Heart left ventricle (tissue), 16 donors: ENCODE measurements around the gene SORCS2. TPM values are rescaled to one million over a fixed set of nuclear protein-coding genes. Genes with fewer than 3 reads are reported as not detected.

ENCODE experiments used
- ATAC-seq, 4 donors: fragments of 200-7000 bp; cut with Tn5 transposase; one replicate each; pipeline ENCODE4 v1.9.1; 2020 to 2022; ENCODE audit warnings: moderate library complexity in 4 of 4, mild to moderate bottlenecking in 3 of 4, moderate number of reproducible peaks in 1 of 4
- DNase-seq, 5 donors: peaks; one replicate each; pipeline ENCODE4 v3.0.0-alpha.2; 2020
- H3K27ac ChIP-seq, 12 donors: fragments of 200-600 bp; sonication (generic) in 4 of 12; one replicate each; pipeline versions ENCODE4 v1.5.0 to v1.8.0; 2016 to 2022; ENCODE audit warnings: mild to moderate bottlenecking in 2 of 12
- H3K27me3 ChIP-seq, 9 donors: fragments of 200-600 bp; sonication (generic) in 2 of 9; one replicate each; pipeline versions ENCODE4 v1.5.1 to v1.8.0; 2016 to 2022; ENCODE audit warnings: mild to moderate bottlenecking in 3 of 9
- H3K36me3 ChIP-seq, 9 donors: fragments of 200-600 bp; sonication (generic) in 2 of 9; one replicate each; pipeline versions ENCODE4 v1.5.0 to v1.8.0; 2018 to 2022; ENCODE audit warnings: mild to moderate bottlenecking in 2 of 9
- H3K4me1 ChIP-seq, 12 donors: fragments of 200-600 bp; sonication (generic) in 4 of 12; one replicate each; pipeline versions ENCODE4 v1.5.0 to v1.8.0; 2016 to 2022; ENCODE audit warnings: mild to moderate bottlenecking in 3 of 12
- H3K4me3 ChIP-seq, 12 donors: fragments of 200-600 bp; sonication (generic) in 4 of 12; one replicate each; pipeline versions ENCODE4 v1.5.0 to v1.8.0; 2017 to 2022; ENCODE audit warnings: mild to moderate bottlenecking in 9 of 12, moderate library complexity in 4 of 12
- H3K9me3 ChIP-seq, 12 donors: fragments of 200-600 bp; sonication (generic) in 4 of 12; one replicate each; pipeline versions ENCODE4 v1.5.0 to v1.8.0; 2016 to 2022; ENCODE audit warnings: mild to moderate bottlenecking in 1 of 12
- POLR2A ChIP-seq, 2 donors: fragments of 450-650 bp; IDR thresholded peaks; one replicate each; pipeline ENCODE4 v1.6.1; 2017; ENCODE audit warnings: antibody characterized with exemption in 2 of 2, mild to moderate bottlenecking in 2 of 2, moderate library complexity in 2 of 2
- WGBS, 4 donors: extraction: QIAGEN DNeasy Blood & Tissue Kit in 2 of 4; methylation state at CpG; one replicate each; pipeline versions ENCODE4 v1.1.5 to v1.1.7; 2013 to 2018; 5-methylcytosine and 5-hydroxymethylcytosine counted together
- intact Hi-C, 10 donors: fragments of 100-400 bp; cut with DNase I; formaldehyde crosslinking; loops; one replicate each; pipeline versions ENCODE4 v1.11.1 to v1.14.2; 2022
- polyA plus RNA-seq, 2 donors: library from polyadenylated mRNA; stranded (reverse); fragments of 200-250 nt; gene quantifications; one replicate each; pipeline ENCODE4 v1.2.3, GENCODE V29; 2013
- total RNA-seq, 9 donors: library from RNA; depleted of rRNA in 2 of 9; stranded (reverse); fragments of >200 nt in 2 of 9; fragmentation: NEBNext Ultra II Directional in 3 of 9; extraction: Animal tissue kit (Norgen Biotek cat#: 25700) in 3 of 9; gene quantifications; one replicate each; pipeline versions ENCODE4 v1.1.0 to v1.2.4, GENCODE V29; 2016 to 2023
- TF ChIP-seq, protein P1 (sequence below), 12 donors: fragments of 200-600 bp; sonication (generic) in 4 of 12; IDR thresholded peaks; one replicate each; pipeline versions ENCODE4 v1.5.0 to v1.8.0; 2018 to 2022; ENCODE audit warnings: antibody characterized with exemption in 12 of 12, mild to moderate bottlenecking in 5 of 12
- donor health status: ischemic (EF 13 %, LVEDD 7.1; RV severe dilation, severe dysfunction).
- donor health status: healthy with polysubstance abuse.
- donor health status: DM: no; HTN: yes; CAD: no.
- donor health status: DM: no; HTN: no; CAD: no.
- donor health status: ischemic (EF 25% LVEDD 6.9; RV normal size, moderate dysfunction).
- donor health status: ischemic (EF 25% LVEDD 5.7; RV mildly dilated, moderate dysfunction).
- donor health status: healthy.
- donor health status: DM: yes; HTN: yes; CAD: no.
- donor health status: ischemic (EF 35%, LVEDD 5.7; RV mildly dilated, moderate dysfunction).
- donor health status: nonischemic (EF 11% LVEDD 7.7; RV severe dilation, severe dysfunction).
- donor health status: DM: yes; HTN: yes; CAD: no.
- donor health status: PGD.
- donor health status: ischemic (EF 29% LVEDD 5.4; RV normal size, mild dysfunction).
- donor health status: nonischemic (EF 23%, LVEDD 6.1; RV moderate dilation, normal function).

The SORCS2 gene
- total and polyA plus RNA-seq, 11 donors, result 0.28 to 5.5 (median 2.4) TPM

DNA sequence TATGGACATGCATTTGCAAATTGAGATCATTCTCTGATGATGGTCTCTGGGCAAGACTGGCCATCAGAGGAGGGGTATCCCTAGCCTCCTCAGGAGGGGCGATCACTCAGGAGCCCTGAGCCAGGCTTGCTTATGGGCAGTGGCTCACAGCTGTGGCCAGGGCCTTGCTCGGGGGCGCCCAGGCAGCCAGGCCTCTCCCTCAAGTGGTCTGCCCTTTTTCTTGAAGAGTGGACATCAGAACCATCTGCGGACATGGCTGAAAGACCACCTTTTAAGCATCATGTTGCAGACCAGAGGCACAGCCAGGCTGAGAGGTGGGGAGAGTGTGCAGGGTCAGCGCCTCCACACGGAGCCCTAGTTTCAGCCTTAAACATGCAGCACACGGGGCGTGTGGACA lies 349.1 kb downstream of the SORCS2 start:
- DNase-seq, result peak in 1 of 5 donors; percentile 17
- no peaks in the 10 kb centered on the region for H3K4me1 ChIP-seq
- H3K9me3 ChIP-seq, result peaks cover 0 to 4% (median 0%) of the 10 kb centered on the region in 12 donors
- no peaks in the 10 kb centered on the region for H3K36me3 ChIP-seq
- WGBS, 4 donors, result 82 to 92% (median 90%) methylated on average over 8 of the region's 8 CpGs
- no peak overlapping the region for H3K4me3 ChIP-seq
- H3K27me3 ChIP-seq, result no peaks in the 10 kb centered on the region
- H3K27ac ChIP-seq, result no peak overlapping the region
- no peak for ATAC-seq
- intact Hi-C loops, result no loop called here
- no peak for TF ChIP-seq POLR2A (IDR thresholded peaks at IDR 0.05)
- TF ChIP-seq, protein P1, sequence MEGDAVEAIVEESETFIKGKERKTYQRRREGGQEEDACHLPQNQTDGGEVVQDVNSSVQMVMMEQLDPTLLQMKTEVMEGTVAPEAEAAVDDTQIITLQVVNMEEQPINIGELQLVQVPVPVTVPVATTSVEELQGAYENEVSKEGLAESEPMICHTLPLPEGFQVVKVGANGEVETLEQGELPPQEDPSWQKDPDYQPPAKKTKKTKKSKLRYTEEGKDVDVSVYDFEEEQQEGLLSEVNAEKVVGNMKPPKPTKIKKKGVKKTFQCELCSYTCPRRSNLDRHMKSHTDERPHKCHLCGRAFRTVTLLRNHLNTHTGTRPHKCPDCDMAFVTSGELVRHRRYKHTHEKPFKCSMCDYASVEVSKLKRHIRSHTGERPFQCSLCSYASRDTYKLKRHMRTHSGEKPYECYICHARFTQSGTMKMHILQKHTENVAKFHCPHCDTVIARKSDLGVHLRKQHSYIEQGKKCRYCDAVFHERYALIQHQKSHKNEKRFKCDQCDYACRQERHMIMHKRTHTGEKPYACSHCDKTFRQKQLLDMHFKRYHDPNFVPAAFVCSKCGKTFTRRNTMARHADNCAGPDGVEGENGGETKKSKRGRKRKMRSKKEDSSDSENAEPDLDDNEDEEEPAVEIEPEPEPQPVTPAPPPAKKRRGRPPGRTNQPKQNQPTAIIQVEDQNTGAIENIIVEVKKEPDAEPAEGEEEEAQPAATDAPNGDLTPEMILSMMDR (IDR thresholded peaks at IDR 0.05), result no peak

DNA sequence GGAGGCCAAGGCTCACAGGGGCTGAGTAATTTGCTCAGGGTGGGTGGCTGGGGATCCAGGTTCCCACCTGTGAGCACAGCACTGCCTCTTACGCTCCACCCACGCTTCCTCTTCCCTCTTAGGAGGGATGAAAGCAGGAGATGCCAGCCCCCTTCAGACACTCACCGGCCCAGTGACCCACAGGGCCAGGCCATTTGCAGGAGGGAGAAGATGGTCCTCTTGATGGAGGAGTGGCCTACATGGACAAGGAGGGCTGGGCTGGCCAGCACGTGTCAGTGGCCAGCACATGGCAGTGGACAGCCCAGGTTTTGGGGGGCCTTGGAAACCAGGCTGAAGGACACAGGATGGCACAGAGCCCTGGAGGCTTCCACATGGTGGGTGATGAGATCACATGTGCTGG lies 350.4 kb downstream of the SORCS2 start:
- H3K36me3 ChIP-seq, result no peaks in the 10 kb centered on the region
- no peak for ATAC-seq

DNA sequence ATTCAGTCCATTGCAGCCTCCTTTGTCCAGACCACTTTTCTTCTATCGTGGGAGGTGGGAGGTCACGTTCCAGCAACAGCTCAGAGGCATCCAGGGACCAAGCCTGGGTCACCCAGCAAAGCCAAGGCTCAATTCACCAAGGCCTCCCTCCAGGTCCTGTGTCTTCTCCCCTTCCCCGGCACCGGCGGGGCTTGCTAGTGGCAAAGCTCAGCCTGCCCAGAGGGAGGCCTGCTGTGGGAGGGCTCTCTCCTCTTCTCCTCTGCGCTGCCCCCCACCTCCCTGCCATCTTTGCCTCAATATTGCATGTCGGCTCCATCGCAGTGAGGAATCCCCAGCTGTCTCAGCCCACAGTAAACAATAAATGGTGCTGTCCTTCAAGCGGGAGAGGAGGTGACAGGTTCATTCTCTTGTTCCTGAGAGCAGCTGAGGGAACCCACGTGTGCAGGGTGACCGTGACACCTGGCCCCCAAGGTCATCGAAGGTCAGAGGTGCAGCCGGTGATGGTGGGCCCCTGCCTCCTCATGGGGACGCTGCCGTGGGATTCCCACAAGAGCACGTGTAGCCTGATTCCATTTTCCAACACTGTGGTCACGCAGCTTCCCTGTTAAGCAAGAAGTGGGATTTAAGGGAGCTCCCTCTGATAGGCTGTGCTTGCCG lies 353.9 kb downstream of the SORCS2 start:
- Histone ChIP-seq H3K4me1 (no peaks in the 10 kb centered on the region), H3K36me3 (no peaks in the 10 kb centered on the region), H3K9me3 (no peaks in the 10 kb centered on the region), H3K4me3 (no peak overlapping the region), H3K27ac (no peak overlapping the region), H3K27me3 (no peaks in the 10 kb centered on the region)
- no peak for ATAC-seq
- intact Hi-C loops, result no loop called here
- TF ChIP-seq, protein P1 (IDR thresholded peaks at IDR 0.05), result no peak
- no peak for TF ChIP-seq POLR2A (IDR thresholded peaks at IDR 0.05)
- 78 to 82% (median 81%) methylated on average over 18 of the region's 18 CpGs for WGBS, 4 donors
- peak in 1 of 5 donors; percentile 47 for DNase-seq

More for the DNA sequence above, 350.4 kb downstream of the SORCS2 start:
- Histone ChIP-seq H3K4me3 (no peak overlapping the region), H3K27ac (no peak overlapping the region), H3K9me3 (peaks cover 0 to 4% (median 0%) of the 10 kb centered on the region in 12 donors), H3K4me1 (no peaks in the 10 kb centered on the region), H3K27me3 (no peaks in the 10 kb centered on the region)
- intact Hi-C loops, result no loop called here
- TF ChIP-seq, protein P1 (IDR thresholded peaks at IDR 0.05), result no peak
- DNase-seq, result peak in 1 of 5 donors; percentile 43
- 77 to 93% (median 88%) methylated on average over 4 of the region's 4 CpGs for WGBS, 4 donors

DNA sequence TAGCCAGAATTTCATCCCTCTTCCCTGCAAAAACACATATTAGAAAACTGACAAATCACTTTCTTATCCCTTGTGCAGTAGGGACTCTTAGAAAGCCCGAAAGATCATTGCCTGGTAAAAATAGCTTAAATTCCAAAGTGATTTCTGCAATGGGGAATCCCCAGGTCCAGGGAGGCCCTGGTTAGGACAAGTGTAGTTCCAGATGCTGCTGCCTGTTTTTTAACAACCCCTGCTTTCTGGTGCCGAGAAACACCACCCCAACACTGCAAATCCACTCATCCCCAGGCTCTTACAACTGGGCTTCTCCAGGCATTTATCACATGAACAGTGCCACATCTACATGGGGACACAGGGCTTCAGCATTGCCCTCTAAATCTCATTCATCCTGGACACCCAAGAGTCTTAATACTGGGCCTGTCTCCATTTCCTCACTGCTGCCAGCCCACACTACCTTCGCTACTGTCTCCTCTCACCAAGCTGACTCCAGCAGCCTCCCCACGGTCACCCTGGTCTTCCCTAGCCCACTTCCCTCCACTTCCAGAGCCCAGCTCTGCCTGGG lies 354.6 kb downstream of the SORCS2 start:
- Histone ChIP-seq H3K27ac (no peak overlapping the region), H3K36me3 (no peaks in the 10 kb centered on the region), H3K9me3 (peaks cover 0 to 2% (median 0%) of the 10 kb centered on the region in 12 donors), H3K4me3 (no peak overlapping the region), H3K4me1 (no peaks in the 10 kb centered on the region), H3K27me3 (no peaks in the 10 kb centered on the region)
- DNase-seq (no peak), ATAC-seq (no peak)
- intact Hi-C loops, result no loop called here
- 45 to 75% (median 65%) methylated on average over 4 of the region's 4 CpGs for WGBS, 4 donors
- TF ChIP-seq, protein P1 (IDR thresholded peaks at IDR 0.05), result no peak
- no peak for TF ChIP-seq POLR2A (IDR thresholded peaks at IDR 0.05)
